ENCODE measurements around the gene C4B. TPM values are rescaled to one million over a fixed set of nuclear protein-coding genes. Genes with fewer than 3 reads are reported as not detected.
"Not testable (repeated sequence)": the region's sequence is repeated elsewhere in the genome, so short reads cannot be mapped to it uniquely, and the experiment has no call there.

The C4B gene
- total and polyA plus RNA-seq, 2 donors (not counting 1 experiment from before 2014, with no cell fraction given): 4.7 to 7.4 TPM

GRCh38 chr6:32013738-32014137, 857 bp upstream of the C4B start:
- H3K9me3 ChIP-seq (ENCODE audit: control extremely low read depth in 1 of 3, control insufficient read depth in 2 of 3, insufficient read depth in 1 of 3, low read length in 2 of 3); H3K27ac ChIP-seq (ENCODE audit: low read length in 2 of 2); H2AFZ ChIP-seq (ENCODE audit: insufficient read depth, low read depth, low read length, poor library complexity, severe bottlenecking); H3K4me2 ChIP-seq (replicated peaks; ENCODE audit: low read depth, low read length, poor library complexity, severe bottlenecking); intact Hi-C loops (cut with micrococcal nuclease); H3K27ac Mint-ChIP-seq; H3K36me3 ChIP-seq (replicated peaks in 1 of 2; ENCODE audit: control extremely low read depth in 1 of 2, control insufficient read depth in 1 of 2, extremely low read depth in 1 of 2, insufficient read depth in 2 of 2, low read length in 1 of 2); H3K79me2 ChIP-seq (ENCODE audit: control insufficient read depth, insufficient read depth, low read length); CTCF ChIA-PET; POLR2A ChIA-PET; DNase-seq; H3K4me1 Mint-ChIP-seq; ATAC-seq (ENCODE audit: low read depth); H4K20me1 ChIP-seq (ENCODE audit: control insufficient read depth, insufficient read depth, low read length, poor library complexity, severe bottlenecking); H3K27me3 Mint-ChIP-seq; H3K9ac ChIP-seq (ENCODE audit: low read length); H3K4me1 ChIP-seq (ENCODE audit: control insufficient read depth in 2 of 2, insufficient read depth in 2 of 2, low read length in 2 of 2); H3K4me3 Mint-ChIP-seq; H3K4me3 ChIP-seq (ENCODE audit: control extremely low read depth in 1 of 5, extremely low read depth in 1 of 5, insufficient read depth in 1 of 5, low read depth in 2 of 5, low read length in 4 of 5); H3K9me3 Mint-ChIP-seq (ENCODE audit: insufficient read depth); H3K27me3 ChIP-seq (replicated peaks in 1 of 4; ENCODE audit: control extremely low read depth in 1 of 4, control insufficient read depth in 3 of 4, insufficient read depth in 4 of 4, low read length in 3 of 4): not testable (repeated sequence)
- no CpG with 5 or more reads among the region's 5 CpGs for WGBS (ENCODE audit: insufficient coverage)

DNA sequence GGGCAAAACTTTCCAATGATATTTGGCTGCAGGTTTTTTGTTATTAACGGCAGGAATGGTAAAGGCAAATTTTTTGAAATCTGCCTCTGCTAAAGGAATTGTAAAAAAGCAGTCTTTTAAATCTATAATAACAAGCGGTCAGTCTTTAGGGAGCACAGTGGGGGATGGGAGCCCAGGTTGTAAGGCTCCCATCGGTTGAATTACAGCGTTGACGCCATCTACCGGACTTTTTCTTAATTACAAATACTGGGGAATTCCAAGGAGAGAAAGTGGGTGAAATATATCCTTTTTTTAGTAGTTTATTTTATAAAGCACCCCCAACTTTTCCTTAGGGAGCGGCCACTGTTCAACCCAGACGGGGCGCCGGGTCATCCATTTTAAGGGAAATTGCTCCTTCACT, 7.5 kb downstream of the C4B start:
- H4K20me1 ChIP-seq (ENCODE audit: control insufficient read depth, insufficient read depth, low read length, poor library complexity, severe bottlenecking); H3K4me1 Mint-ChIP-seq; POLR2A ChIA-PET; H3K27me3 ChIP-seq (replicated peaks in 1 of 4; ENCODE audit: control extremely low read depth in 1 of 4, control insufficient read depth in 3 of 4, insufficient read depth in 4 of 4, low read length in 3 of 4); H3K36me3 ChIP-seq (replicated peaks in 1 of 2; ENCODE audit: control extremely low read depth in 1 of 2, control insufficient read depth in 1 of 2, extremely low read depth in 1 of 2, insufficient read depth in 2 of 2, low read length in 1 of 2); H2AFZ ChIP-seq (ENCODE audit: insufficient read depth, low read depth, low read length, poor library complexity, severe bottlenecking); H3K27ac Mint-ChIP-seq; H3K9ac ChIP-seq (ENCODE audit: low read length); H3K4me3 Mint-ChIP-seq; H3K79me2 ChIP-seq (ENCODE audit: control insufficient read depth, insufficient read depth, low read length); H3K27me3 Mint-ChIP-seq; H3K9me3 ChIP-seq (ENCODE audit: control extremely low read depth in 1 of 3, control insufficient read depth in 2 of 3, insufficient read depth in 1 of 3, low read length in 2 of 3); intact Hi-C loops (cut with micrococcal nuclease); H3K4me2 ChIP-seq (replicated peaks; ENCODE audit: low read depth, low read length, poor library complexity, severe bottlenecking); DNase-seq; H3K4me3 ChIP-seq (ENCODE audit: control extremely low read depth in 1 of 5, extremely low read depth in 1 of 5, insufficient read depth in 1 of 5, low read depth in 2 of 5, low read length in 4 of 5); H3K9me3 Mint-ChIP-seq (ENCODE audit: insufficient read depth); CTCF ChIA-PET; H3K27ac ChIP-seq (ENCODE audit: low read length in 2 of 2); ATAC-seq (ENCODE audit: low read depth); H3K4me1 ChIP-seq (ENCODE audit: control insufficient read depth in 2 of 2, insufficient read depth in 2 of 2, low read length in 2 of 2): not testable (repeated sequence)
- no CpG with 5 or more reads among the region's 10 CpGs for WGBS (ENCODE audit: insufficient coverage)

DNA sequence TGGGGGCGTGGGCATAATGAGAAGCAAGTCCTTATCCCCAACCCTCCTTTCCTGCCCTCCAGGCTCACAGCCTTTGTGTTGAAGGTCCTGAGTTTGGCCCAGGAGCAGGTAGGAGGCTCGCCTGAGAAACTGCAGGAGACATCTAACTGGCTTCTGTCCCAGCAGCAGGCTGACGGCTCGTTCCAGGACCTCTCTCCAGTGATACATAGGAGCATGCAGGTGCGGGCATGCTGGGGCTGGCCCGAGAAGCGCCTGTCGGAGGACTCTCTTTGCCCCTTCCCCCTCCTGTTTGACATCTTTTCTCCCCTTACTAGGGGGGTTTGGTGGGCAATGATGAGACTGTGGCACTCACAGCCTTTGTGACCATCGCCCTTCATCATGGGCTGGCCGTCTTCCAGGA, 14.0 kb downstream of the C4B start:
- POLR2A ChIA-PET: not testable (repeated sequence)

DNA sequence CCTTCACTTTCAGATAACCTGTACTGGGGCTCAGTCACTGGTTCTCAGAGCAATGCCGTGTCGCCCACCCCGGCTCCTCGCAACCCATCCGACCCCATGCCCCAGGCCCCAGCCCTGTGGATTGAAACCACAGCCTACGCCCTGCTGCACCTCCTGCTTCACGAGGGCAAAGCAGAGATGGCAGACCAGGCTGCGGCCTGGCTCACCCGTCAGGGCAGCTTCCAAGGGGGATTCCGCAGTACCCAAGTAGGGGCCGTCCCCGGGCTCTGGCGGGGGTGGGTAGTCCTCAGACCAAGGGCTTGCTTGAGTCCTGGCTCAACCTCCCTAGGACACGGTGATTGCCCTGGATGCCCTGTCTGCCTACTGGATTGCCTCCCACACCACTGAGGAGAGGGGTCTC, 15.0 kb downstream of the C4B start:
- POLR2A ChIA-PET, CTCF ChIA-PET: not testable (repeated sequence)

More for the DNA sequence above, 14.0 kb downstream of the C4B start:
- ATAC-seq (ENCODE audit: low read depth); H3K27ac Mint-ChIP-seq; H3K4me3 Mint-ChIP-seq; H3K4me2 ChIP-seq (replicated peaks; ENCODE audit: low read depth, low read length, poor library complexity, severe bottlenecking); DNase-seq; H3K27me3 ChIP-seq (replicated peaks in 1 of 4; ENCODE audit: control extremely low read depth in 1 of 4, control insufficient read depth in 3 of 4, insufficient read depth in 4 of 4, low read length in 3 of 4); H3K27ac ChIP-seq (ENCODE audit: low read length in 2 of 2); H3K27me3 Mint-ChIP-seq; H3K9ac ChIP-seq (ENCODE audit: low read length); H3K4me3 ChIP-seq (ENCODE audit: control extremely low read depth in 1 of 5, extremely low read depth in 1 of 5, insufficient read depth in 1 of 5, low read depth in 2 of 5, low read length in 4 of 5); H3K9me3 ChIP-seq (ENCODE audit: control extremely low read depth in 1 of 3, control insufficient read depth in 2 of 3, insufficient read depth in 1 of 3, low read length in 2 of 3); H3K4me1 Mint-ChIP-seq; H2AFZ ChIP-seq (ENCODE audit: insufficient read depth, low read depth, low read length, poor library complexity, severe bottlenecking); H4K20me1 ChIP-seq (ENCODE audit: control insufficient read depth, insufficient read depth, low read length, poor library complexity, severe bottlenecking); H3K4me1 ChIP-seq (ENCODE audit: control insufficient read depth in 2 of 2, insufficient read depth in 2 of 2, low read length in 2 of 2); intact Hi-C loops (cut with micrococcal nuclease); CTCF ChIA-PET; H3K79me2 ChIP-seq (ENCODE audit: control insufficient read depth, insufficient read depth, low read length); H3K36me3 ChIP-seq (replicated peaks in 1 of 2; ENCODE audit: control extremely low read depth in 1 of 2, control insufficient read depth in 1 of 2, extremely low read depth in 1 of 2, insufficient read depth in 2 of 2, low read length in 1 of 2); H3K9me3 Mint-ChIP-seq (ENCODE audit: insufficient read depth): not testable (repeated sequence)
- no CpG with 5 or more reads among the region's 10 CpGs for WGBS (ENCODE audit: insufficient coverage)

More for the DNA sequence above, 15.0 kb downstream of the C4B start:
- ATAC-seq (ENCODE audit: low read depth); H3K27me3 Mint-ChIP-seq; H3K9me3 ChIP-seq (ENCODE audit: control extremely low read depth in 1 of 3, control insufficient read depth in 2 of 3, insufficient read depth in 1 of 3, low read length in 2 of 3); H3K4me2 ChIP-seq (replicated peaks; ENCODE audit: low read depth, low read length, poor library complexity, severe bottlenecking); H3K4me3 ChIP-seq (ENCODE audit: control extremely low read depth in 1 of 5, extremely low read depth in 1 of 5, insufficient read depth in 1 of 5, low read depth in 2 of 5, low read length in 4 of 5); H3K4me1 Mint-ChIP-seq; H3K27me3 ChIP-seq (replicated peaks in 1 of 4; ENCODE audit: control extremely low read depth in 1 of 4, control insufficient read depth in 3 of 4, insufficient read depth in 4 of 4, low read length in 3 of 4); H3K4me3 Mint-ChIP-seq; H3K27ac Mint-ChIP-seq; H4K20me1 ChIP-seq (ENCODE audit: control insufficient read depth, insufficient read depth, low read length, poor library complexity, severe bottlenecking); intact Hi-C loops (cut with micrococcal nuclease); H3K79me2 ChIP-seq (ENCODE audit: control insufficient read depth, insufficient read depth, low read length); H3K36me3 ChIP-seq (replicated peaks in 1 of 2; ENCODE audit: control extremely low read depth in 1 of 2, control insufficient read depth in 1 of 2, extremely low read depth in 1 of 2, insufficient read depth in 2 of 2, low read length in 1 of 2); H2AFZ ChIP-seq (ENCODE audit: insufficient read depth, low read depth, low read length, poor library complexity, severe bottlenecking); DNase-seq; H3K9me3 Mint-ChIP-seq (ENCODE audit: insufficient read depth); H3K4me1 ChIP-seq (ENCODE audit: control insufficient read depth in 2 of 2, insufficient read depth in 2 of 2, low read length in 2 of 2); H3K27ac ChIP-seq (ENCODE audit: low read length in 2 of 2); H3K9ac ChIP-seq (ENCODE audit: low read length): not testable (repeated sequence)
- WGBS (ENCODE audit: insufficient coverage): no CpG with 5 or more reads among the region's 14 CpGs
